Neural crest cell (in vitro differentiated cells): ENCODE results near the gene KRTAP19-4. TPM values are rescaled to one million over a fixed set of nuclear protein-coding genes. Genes with fewer than 3 reads are reported as not detected.

Experiments
- DNase-seq: peaks from one replicate; pipeline ENCODE4 v3.0.0; 2021; ENCODE audit warnings: low read depth, mixed read lengths, low spot score
- H3K27ac Mint-ChIP-seq: one replicate; pipeline ENCODE4 v1.8.0; 2021; ENCODE audit warnings: mild to moderate bottlenecking, mixed read lengths; ENCODE audit not compliant: unreplicated experiment
- H3K27me3 Mint-ChIP-seq: 2 replicates; pipeline ENCODE4 v1.8.0; 2021; ENCODE audit warnings: low read depth, mild to moderate bottlenecking, mixed read lengths
- H3K36me3 Mint-ChIP-seq: 2 replicates; pipeline ENCODE4 v1.8.0; 2021; ENCODE audit warnings: low read depth, mild to moderate bottlenecking, mixed read lengths
- H3K4me1 Mint-ChIP-seq: 2 replicates; pipeline ENCODE4 v1.8.0; 2021; ENCODE audit warnings: mixed read lengths
- H3K4me3 Mint-ChIP-seq: one replicate; pipeline ENCODE4 v1.8.0; 2021; ENCODE audit warnings: mild to moderate bottlenecking, mixed read lengths
- H3K9me3 Mint-ChIP-seq: 2 replicates; pipeline ENCODE4 v1.8.0; 2021; ENCODE audit warnings: mixed read lengths
- total RNA-seq: library from RNA; stranded (reverse); gene quantifications from 2 replicates; pipeline ENCODE4 v1.2.1, GENCODE V29; 2021
- TF ChIP-seq, protein P1 (sequence below): fragments of 200-600 bp; sonication (generic); conservative IDR thresholded peaks from 2 replicates; pipeline ENCODE4 v1.5.0; 2021; ENCODE audit warnings: antibody characterized with exemption, mild to moderate bottlenecking

KRTAP19-4 gene
- total RNA-seq, 1 donor from 2014 or later: not detected

DNA sequence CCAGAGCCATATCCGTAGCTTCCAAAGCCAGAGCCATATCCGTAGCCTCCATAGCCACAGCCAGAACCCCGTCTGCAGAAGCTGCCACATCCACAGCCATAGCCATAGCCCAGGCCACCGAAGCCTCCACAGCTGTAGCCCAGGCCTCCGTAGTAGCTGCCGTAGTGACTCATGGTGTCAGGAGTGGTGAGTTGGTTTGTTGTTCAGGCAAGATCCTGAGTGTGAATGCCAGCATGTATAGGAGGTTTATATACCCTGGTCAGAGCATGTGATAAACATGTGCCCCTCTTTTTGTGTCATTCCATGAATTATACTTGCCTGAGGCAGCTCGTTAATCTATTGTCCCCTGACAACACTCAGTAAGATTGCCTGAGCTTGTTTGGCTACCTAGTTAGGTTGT lies 16.8 kb downstream of the KRTAP19-4 start, which contains the start of gene KRTAP19-1:
Gene KRTAP19-1, minus strand, starts transcription at position 223 of the 400 bp plus-strand sequence. Its CDS starts 50 bp downstream, at position 173.
- Mint-ChIP-seq H3K9me3 (no peaks in the 10 kb centered on the region), H3K4me3 (no peak within 1 kb of the TSS), H3K4me1 (peaks cover 3% of the 10 kb centered on the region), H3K36me3 (no peaks in the 10 kb centered on the region), H3K27ac (no peak within 1 kb of the TSS), H3K27me3 (peaks cover 2% of the 10 kb centered on the region)
- TF ChIP-seq, protein P1, sequence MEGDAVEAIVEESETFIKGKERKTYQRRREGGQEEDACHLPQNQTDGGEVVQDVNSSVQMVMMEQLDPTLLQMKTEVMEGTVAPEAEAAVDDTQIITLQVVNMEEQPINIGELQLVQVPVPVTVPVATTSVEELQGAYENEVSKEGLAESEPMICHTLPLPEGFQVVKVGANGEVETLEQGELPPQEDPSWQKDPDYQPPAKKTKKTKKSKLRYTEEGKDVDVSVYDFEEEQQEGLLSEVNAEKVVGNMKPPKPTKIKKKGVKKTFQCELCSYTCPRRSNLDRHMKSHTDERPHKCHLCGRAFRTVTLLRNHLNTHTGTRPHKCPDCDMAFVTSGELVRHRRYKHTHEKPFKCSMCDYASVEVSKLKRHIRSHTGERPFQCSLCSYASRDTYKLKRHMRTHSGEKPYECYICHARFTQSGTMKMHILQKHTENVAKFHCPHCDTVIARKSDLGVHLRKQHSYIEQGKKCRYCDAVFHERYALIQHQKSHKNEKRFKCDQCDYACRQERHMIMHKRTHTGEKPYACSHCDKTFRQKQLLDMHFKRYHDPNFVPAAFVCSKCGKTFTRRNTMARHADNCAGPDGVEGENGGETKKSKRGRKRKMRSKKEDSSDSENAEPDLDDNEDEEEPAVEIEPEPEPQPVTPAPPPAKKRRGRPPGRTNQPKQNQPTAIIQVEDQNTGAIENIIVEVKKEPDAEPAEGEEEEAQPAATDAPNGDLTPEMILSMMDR: no peak
- DNase-seq: no peak

DNA sequence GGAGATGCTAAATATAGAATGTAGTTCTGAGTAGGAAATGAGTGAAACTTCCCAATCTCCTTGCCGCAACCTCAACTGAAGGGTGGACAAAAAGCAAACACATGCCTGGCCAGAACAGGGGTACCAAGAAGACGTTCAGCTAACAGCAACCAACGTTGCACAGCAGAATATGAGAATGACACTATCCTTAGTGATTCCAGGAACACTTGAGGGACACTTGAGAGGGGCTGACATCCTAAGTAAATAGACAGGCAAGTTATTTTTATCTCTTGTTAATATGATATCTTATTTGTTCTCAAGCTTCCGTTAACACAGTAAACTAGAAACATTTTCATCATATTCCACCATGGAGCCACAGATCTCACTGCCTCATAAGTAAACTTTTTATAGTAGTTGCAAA lies 17.7 kb downstream of the KRTAP19-4 start:
- DNase-seq: no peak
- Mint-ChIP-seq H3K27me3 (peaks cover 2% of the 10 kb centered on the region), H3K4me1 (peaks cover 3% of the 10 kb centered on the region), H3K36me3 (no peaks in the 10 kb centered on the region), H3K27ac (no peak overlapping the region), H3K9me3 (no peaks in the 10 kb centered on the region), H3K4me3 (no peak overlapping the region)
- TF ChIP-seq, protein P1: no peak

DNA sequence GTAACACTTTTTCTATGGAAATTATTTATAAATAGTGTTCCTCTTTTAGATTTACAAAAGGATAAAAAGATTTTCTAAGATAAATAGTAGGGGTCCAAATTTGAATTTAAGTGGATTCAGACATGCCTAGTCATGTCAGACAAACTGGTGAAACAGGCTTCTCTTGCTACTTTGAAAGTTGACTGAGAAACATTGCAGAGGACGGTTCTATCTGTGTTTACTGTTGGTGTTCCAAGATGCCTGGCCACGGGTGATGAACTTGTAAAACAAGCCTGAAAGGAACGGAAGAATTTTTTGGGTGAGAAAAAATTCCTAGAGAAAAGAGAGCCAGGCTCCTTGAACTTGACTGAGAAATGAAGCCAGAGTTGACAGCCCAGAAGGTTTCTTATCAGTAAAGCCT lies 19.0 kb downstream of the KRTAP19-4 start:
- no peaks in the 10 kb centered on the region for H3K36me3 Mint-ChIP-seq
- TF ChIP-seq, protein P1: no peak
- no peak overlapping the region for H3K4me3 Mint-ChIP-seq
- H3K27ac Mint-ChIP-seq: no peak overlapping the region
- H3K27me3 Mint-ChIP-seq: peaks cover 2% of the 10 kb centered on the region
- no peaks in the 10 kb centered on the region for H3K4me1 Mint-ChIP-seq
- DNase-seq: no peak
- H3K9me3 Mint-ChIP-seq: no peaks in the 10 kb centered on the region

DNA sequence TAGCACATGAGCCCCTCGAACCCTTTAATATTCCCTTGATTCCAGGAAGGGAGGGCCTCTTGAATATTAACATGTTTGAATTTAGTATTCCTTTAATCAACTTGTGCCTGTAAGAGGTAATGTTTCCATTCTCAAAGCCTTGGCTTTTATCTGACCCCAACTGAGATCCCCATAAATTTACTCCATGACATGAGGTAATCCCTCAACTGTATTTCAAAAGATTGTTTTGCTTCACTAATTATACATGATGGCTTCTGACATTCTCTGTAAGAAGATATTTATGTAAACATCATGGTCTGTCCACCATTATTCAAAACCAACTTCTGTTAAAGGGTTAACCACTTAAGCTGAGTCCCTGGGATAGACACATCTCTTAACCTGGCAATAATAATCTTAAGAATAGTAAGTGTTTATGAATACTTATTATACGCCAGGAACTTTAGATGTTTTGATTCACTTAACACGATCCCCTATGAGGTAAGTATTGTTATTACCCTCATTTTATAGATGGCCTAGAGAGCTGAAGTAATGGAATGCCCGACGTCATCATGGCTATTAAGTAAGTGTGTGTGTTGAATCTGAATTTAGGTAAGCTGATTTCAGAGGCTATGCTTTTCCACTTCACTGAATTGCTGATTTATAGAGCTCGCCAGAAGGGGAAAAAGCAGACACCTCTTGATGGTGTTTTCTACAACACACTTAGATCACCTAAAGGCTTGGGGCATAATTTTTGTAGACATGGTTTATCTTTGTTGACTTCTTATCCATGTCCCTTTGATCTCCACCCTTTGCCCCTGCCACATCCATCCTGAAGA lies 27.9 kb downstream of the KRTAP19-4 start:
- Mint-ChIP-seq H3K4me1 (peaks cover 11% of the 10 kb centered on the region), H3K36me3 (no peaks in the 10 kb centered on the region), H3K9me3 (no peaks in the 10 kb centered on the region), H3K27me3 (peaks cover 5% of the 10 kb centered on the region), H3K27ac (no peak overlapping the region), H3K4me3 (no peak overlapping the region)
- no peak for DNase-seq
- TF ChIP-seq, protein P1: no peak

DNA sequence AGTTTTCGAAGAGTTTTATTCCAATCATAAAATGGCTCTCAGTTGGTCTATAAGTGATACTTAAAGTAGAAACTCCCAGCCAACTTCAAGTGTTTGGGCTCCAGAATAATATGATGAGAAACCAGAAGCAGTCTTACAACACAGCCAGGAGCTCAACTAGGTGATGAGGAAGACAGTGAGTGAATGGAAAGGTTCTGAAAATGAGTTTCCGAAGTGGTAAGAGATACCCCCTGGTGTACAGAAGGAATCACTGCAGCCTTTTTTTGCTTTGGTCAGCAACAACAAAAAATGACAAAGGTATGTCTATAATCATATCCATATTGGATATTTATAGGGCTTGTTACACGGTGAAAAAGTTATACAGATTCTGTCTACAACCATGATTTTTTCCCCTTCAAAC lies 33.3 kb downstream of the KRTAP19-4 start:
- H3K36me3 Mint-ChIP-seq: no peaks in the 10 kb centered on the region

More for the DNA sequence above, 33.3 kb downstream of the KRTAP19-4 start:
- H3K27ac Mint-ChIP-seq: no peak overlapping the region
- H3K9me3 Mint-ChIP-seq: no peaks in the 10 kb centered on the region
- no peaks in the 10 kb centered on the region for H3K27me3 Mint-ChIP-seq
- no peak overlapping the region for H3K4me3 Mint-ChIP-seq
- no peak for DNase-seq
- TF ChIP-seq, protein P1: peak; percentile 64
- H3K4me1 Mint-ChIP-seq: peaks cover 8% of the 10 kb centered on the region
